HG03571 (cell line): ENCODE data around the gene ADAT2.

Experiments used
- ATAC-seq: cut with Tn5 transposase; IDR thresholded peaks from one replicate; pipeline ENCODE4 v1.9.1; 2021; ENCODE audit not compliant: unreplicated experiment

Gene ADAT2

DNA sequence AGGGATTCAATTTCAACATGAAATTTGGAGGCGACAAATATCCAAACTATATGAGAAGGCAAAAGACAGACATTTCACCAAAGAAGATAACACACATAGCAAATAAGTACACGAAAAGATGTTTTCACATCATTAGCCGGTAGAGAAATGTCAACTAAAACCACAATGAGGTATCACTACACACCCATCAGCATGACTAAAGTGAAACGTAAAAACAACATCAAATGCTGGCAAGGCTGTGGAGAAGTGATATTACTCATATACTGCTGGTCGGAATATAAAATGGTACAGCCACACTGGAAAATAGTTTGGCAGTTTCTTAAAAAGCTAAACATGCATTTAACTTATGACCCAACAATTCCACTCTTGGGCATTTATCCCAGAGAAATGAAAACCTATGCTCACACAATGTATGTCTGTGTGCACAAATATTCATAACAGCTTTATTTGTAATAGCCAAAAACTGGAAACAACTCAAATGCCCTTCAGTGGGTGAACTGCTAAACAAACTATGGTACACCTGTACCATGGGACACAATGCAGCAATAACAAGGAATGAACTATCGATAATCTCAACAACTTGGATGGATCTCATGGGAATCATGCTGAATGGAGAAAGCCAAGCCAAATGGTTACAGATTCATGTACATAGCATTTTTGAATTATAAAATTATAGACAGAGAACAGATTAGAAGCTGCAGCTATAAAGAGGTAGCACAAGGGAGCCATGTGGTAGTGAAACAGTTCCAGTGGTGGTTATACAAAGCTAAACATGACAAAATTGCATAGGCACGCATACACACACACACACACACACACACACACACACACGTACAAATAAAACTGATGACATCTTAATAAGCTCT lies 8.6 kb downstream of the ADAT2 start:
- ATAC-seq: no peak

- ATAC-seq: no peak
Observed at GRCh38 chr6:143441010-143441409, 9.5 kb downstream of the ADAT2 start.

DNA sequence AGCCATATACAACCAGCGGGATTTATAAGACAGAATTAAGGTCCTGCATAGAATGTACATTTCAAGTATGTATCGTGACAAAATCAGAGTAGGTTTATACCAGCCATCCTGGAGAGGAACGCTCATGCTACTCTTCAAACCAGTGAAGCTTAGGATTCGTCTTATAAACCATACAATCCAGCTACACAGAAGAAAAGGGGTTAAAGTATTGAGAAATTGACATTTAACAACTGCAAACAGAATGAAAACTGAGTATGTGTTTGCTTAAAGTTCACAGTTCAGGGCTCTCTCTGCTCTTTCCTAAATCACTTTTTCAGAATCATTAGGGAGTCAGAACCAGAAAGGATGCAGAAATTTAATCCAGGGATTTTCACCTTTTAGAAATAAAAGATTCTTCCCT lies 17.9 kb downstream of the ADAT2 start:
- no peak for ATAC-seq

- ATAC-seq: no peak
Observed at GRCh38 chr6:143431226-143431625, 19.3 kb downstream of the ADAT2 start.

- no peak for ATAC-seq
Observed at GRCh38 chr6:143429970-143430369, 20.5 kb downstream of the ADAT2 start.

- ATAC-seq: peak; percentile 99
Observed at GRCh38 chr6:143427109-143427817, 23.2 kb downstream of the ADAT2 start.

- ATAC-seq: no peak
Observed at GRCh38 chr6:143426026-143426425, 24.5 kb downstream of the ADAT2 start.

DNA sequence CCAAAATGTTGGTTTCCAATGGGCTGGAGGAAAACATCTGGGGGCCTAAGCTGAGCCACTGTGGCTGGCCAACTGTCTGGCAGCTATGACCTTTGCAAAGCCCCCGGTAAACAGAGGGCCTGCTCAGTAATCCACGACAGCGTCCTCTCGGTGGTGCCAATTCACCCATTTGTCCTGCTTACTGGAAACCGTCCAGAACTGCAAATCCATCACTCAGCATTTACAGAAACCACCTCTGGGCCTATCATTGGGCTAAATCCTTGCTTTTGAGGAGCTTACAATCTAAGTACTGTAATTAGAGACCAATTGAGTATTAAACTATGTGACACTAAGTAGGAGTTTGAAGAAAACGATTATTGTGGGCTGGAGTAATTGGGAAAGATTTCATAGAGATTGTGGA lies 31.0 kb downstream of the ADAT2 start:
- ATAC-seq: no peak

DNA sequence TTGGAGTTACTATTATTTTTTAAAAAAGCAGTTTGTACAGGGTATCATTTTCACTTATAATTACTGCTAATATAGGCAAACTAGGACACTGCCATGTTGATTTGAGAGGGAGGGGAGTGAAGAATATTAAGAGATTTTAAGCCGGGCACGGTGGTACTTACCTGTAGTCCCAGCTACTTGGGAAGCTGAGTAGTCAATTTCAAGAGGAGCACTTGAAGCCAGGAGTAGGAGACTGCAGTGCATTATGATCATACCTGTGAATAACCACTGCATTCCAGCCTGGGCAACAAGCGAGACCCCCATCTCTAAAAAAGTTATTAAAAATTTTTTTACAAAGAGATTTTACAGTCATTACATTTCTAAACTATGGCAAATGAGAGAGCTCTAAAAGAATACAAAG lies 35.7 kb downstream of the ADAT2 start:
- no peak for ATAC-seq

DNA sequence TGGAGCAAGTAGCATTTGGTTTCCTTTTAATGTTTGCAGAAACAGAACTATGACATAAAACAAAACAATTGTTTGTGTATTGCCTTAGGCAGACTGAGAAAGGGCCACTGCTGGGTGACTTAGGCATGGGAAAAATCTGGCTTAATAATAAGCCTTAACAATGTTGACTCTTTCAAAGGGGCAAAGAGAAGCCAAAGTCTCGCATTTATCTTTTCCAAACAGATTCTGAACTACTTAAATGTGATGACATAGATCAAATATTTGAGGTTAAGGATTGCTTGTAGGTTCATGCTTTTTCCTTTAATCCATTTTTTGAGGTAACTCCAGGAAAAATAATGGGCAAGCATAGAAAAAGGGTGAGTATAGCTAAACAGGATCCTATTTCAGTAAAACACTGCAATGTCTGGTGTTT lies 39.6 kb downstream of the ADAT2 start:
- ATAC-seq: no peak

DNA sequence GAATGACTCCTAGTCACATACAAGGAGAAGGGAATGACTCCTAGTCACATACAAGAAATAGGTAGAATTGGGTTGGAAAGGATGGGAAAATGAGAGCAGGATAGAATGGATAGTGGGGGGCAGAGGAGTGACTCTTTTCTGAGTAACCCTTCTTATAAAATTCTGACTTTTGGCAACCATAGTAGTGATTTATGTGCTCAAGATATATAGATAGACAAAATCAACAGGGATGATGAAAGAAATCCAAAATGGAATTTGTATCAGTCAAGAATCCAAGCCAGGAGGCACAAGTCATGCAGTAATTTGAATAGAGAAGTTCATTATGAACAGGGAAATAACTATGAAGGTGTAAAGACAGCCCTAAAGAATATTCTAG lies 41.7 kb downstream of the ADAT2 start:
- ATAC-seq: no peak

- no peak for ATAC-seq
Observed at GRCh38 chr6:143408151-143408786, 42.2 kb downstream of the ADAT2 start.

GRCh38 chr6:143406673-143407072 lies 43.8 kb downstream of the ADAT2 start:
- ATAC-seq: no peak

DNA sequence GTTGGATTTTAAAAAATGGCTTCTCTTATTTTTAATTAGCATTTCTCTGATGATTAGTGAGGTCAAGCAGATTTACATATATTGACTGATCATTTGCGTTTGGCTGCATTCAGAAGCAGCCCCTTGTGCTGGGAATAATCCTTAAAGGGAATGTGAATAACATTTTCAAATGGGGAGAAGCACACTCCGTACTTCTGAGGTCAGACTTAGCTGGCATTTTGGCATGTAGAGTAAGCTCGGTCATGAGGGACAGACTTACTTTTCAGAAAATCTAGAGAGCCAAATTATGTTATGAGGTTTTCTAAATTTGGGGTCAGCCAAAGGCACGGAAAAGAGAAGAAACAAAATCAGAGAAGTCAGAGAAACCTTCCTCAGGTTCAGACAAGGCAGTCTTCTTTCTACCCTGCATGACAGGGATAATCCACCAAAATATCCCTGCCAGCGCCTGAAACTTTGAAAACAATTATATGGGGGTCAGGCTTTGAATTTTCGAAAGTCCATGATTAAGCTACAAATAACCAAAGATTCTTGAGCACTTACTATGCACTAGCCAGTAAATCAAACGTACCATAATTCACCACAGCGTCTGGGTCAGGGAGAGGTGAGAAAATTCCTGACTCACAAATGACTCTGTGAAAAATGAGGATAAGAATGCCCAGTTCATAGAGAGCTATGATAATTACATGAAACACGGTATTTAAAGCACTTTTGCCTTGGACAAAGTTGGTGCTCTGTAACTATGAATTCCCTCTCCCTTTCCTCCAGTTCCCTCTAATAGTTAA lies 44.9 kb downstream of the ADAT2 start:
- no peak for ATAC-seq

GRCh38 chr6:143402721-143403336 lies 47.7 kb downstream of the ADAT2 start:
- ATAC-seq: no peak

DNA sequence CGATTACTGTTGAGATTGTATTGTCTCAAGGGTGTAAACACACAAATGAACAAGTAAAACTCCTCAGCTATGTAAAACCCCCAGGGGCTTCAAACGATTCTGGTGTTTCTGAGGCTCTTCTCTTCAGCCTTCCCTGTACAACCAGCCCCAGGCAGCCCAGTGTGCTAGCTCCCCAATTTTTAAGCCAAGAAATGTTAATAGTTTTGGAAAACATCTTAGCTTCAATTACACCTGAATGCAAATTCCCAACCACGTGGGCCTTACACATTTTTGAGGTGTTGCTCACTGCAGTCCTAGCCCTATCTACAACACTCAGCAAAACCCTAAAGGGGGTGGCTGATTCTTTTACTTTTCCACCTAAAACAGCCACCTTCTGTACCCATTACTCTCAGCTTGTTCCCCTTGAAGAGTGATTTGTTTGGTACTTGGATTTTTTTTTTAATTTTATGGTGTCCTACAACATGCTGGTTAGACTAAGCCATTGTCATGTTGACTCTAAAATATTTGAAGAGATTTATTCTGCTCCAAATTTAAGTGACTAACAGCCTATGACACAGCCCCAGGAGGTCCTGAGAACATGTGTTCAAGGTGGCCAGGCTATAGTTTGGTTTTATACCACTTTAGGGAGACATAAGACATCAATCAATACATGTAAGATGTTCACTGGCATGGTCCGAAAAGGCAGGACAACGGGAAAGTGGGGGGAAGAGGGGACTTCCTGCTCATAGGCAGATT lies 48.7 kb downstream of the ADAT2 start:
- no peak for ATAC-seq

DNA sequence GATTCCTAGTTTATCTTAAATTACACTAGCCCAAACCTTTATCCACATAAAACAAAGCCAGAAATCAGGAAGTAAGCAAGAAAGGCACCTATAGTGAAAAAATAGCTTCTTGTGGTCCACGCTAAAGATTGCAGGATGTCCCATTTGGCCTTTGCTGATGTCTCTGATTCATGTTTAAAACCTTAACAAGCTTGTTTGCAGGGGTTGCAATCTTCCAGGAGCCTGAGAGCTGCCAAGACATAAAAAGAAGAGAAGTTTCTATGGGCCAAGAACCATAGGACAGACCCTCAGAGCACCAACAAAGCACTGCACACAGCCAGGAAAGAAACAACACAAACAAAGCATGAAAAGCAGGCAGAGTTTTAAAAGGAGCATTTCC lies 49.4 kb downstream of the ADAT2 start:
- ATAC-seq: no peak

- no peak for ATAC-seq
Observed at GRCh38 chr6:143400258-143401067, 50.0 kb downstream of the ADAT2 start.

DNA sequence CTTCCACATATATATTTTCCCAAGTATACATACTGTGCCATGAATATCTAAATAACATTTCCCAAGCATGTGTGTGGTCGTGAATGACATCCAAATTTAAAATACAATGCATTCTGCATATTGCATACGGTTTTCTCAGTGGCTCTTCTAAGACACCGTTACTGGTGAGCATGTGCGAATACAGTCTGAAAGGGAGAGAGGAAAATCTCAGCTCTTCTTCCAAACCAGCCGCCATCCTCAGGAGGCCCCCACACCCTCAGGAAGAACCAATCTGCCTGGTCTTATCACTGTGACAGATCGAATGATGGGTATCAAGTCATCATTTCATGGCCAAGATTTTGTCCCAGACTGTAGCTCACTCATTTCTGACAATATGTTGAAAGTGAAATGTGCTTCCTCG lies 50.7 kb downstream of the ADAT2 start:
- ATAC-seq: no peak
